GM12864 (cell line): ENCODE results near the gene PPM1H.

Experiments
- DNase-seq: peaks from one replicate; pipeline ENCODE4 v3.0.0-alpha.2; 2011; ENCODE audit warnings: low read depth
- H3K4me3 ChIP-seq: 2 replicates; pipeline ENCODE4 v1.5.1; 2011; ENCODE audit warnings: mild to moderate bottlenecking, low read depth, low read length, control low read depth
- TF ChIP-seq, protein P1 (sequence below): IDR thresholded peaks from 2 replicates; pipeline ENCODE4 v1.5.1; 2011; ENCODE audit warnings: low read depth, mild to moderate bottlenecking, moderate library complexity, low read length, control low read depth, inconsistent platforms; ENCODE audit errors: missing control alignments

PPM1H gene

DNA sequence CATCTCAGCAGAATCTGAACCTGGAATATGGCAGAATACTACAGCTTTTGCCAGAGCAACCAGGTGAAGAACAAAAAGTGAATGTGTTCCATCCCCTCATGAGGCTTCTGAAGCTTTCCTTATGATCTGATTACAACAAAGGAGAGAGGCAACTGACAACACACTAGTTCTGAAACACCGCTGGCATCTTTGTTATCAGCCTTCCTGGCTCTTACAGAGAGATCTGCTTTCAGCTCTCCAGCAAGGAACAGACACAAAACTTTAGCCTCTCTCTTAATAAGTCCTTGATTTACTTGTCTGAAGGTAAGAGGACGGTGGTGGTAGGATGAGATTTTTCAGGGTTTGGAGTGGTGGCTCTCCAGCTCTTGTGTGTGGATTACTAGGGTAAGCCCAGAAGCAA is 227.0 kb downstream of the PPM1H start:
- no peak overlapping the region for H3K4me3 ChIP-seq
- TF ChIP-seq, protein P1, sequence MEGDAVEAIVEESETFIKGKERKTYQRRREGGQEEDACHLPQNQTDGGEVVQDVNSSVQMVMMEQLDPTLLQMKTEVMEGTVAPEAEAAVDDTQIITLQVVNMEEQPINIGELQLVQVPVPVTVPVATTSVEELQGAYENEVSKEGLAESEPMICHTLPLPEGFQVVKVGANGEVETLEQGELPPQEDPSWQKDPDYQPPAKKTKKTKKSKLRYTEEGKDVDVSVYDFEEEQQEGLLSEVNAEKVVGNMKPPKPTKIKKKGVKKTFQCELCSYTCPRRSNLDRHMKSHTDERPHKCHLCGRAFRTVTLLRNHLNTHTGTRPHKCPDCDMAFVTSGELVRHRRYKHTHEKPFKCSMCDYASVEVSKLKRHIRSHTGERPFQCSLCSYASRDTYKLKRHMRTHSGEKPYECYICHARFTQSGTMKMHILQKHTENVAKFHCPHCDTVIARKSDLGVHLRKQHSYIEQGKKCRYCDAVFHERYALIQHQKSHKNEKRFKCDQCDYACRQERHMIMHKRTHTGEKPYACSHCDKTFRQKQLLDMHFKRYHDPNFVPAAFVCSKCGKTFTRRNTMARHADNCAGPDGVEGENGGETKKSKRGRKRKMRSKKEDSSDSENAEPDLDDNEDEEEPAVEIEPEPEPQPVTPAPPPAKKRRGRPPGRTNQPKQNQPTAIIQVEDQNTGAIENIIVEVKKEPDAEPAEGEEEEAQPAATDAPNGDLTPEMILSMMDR, result no peak
- DNase-seq, result no peak

DNA sequence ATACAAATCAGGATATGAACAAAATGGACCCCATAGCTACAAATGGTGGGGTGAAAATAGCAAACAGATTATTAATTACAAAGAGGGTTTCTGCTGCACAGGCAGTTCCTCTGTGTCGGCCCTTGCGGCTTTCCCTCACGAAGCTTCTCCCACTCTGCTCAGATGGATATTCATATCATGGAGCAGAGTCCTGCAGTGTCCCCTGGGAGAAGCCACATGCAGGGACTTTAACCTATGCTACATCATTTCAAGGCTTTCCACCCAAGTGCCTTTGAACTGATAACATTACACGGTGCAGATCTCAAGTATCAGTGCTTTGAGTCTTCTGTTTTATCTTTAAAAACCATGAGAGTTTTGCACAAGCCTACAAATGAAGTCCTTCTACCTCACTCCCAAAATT is 229.1 kb downstream of the PPM1H start:
- TF ChIP-seq, protein P1, result no peak
- H3K4me3 ChIP-seq, result no peak overlapping the region
- DNase-seq, result no peak

GRCh38 chr12:62703011-62703380 is 232.0 kb downstream of the PPM1H start:
- DNase-seq, result no peak

DNA sequence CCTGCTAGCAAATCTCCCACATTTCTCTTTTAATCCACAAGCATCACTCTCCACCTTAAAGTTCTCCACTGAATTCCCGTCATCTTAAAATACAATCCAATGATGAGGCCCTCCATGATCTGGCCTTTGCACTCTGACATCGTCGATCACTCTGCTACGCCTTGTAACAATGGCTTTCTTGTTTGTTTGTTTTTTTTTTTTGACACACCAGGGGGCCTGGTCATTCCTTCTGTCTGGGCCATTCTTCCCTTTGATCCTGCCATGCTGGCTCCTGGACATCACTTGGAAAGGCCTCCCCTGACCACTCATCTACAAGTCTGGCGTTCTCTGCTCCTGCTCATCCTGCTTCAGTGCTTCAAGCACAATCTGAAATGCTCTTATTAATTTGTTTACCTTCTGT is 233.5 kb downstream of the PPM1H start:
- no peak for DNase-seq
- no peak overlapping the region for H3K4me3 ChIP-seq
- TF ChIP-seq, protein P1, result no peak

More at GRCh38 chr12:62703011-62703380, 232.0 kb downstream of the PPM1H start:
- no peak overlapping the region for H3K4me3 ChIP-seq
- TF ChIP-seq, protein P1, result no peak

DNA sequence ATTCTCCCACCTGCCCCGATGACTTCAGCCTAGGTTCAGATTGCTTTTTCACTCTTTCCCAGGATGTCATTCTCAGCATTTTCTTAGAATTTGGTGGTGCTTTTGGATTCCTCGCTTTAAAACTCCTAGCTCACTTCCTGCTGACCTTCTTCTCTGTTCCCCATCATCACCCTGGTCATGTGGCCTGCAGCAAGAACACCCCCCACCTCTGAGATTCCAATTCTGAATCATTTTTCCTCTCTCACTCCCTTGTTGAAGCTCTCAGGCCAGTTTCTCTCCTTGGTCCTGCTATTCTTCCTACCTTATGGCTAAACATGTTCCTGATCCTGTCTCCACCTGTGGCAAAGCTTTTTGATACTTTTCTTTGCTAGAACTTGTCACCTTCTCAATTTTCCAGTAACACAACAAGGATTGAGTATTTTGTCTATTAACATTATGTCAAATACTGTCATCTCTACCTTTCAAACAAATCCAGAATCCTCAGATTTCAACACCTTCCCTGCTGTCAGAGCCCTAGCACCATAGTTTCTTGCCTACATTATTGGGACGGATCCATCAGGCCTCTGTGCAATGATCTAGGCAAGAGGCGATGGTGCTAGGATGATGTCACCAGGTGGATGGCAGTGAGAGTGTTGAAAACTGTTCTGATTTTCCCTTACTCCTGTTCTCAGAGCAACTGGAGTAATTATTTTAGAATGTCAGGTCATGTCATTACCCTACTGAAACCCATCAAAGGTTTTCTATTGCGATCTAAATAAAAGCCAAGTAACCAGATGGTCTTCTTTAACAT is 234.7 kb downstream of the PPM1H start:
- DNase-seq, result no peak
- H3K4me3 ChIP-seq, result no peak overlapping the region
- TF ChIP-seq, protein P1, result no peak

GRCh38 chr12:62698701-62699101 is 236.2 kb downstream of the PPM1H start:
- no peak for DNase-seq
- TF ChIP-seq, protein P1, result no peak
- no peak overlapping the region for H3K4me3 ChIP-seq

DNA sequence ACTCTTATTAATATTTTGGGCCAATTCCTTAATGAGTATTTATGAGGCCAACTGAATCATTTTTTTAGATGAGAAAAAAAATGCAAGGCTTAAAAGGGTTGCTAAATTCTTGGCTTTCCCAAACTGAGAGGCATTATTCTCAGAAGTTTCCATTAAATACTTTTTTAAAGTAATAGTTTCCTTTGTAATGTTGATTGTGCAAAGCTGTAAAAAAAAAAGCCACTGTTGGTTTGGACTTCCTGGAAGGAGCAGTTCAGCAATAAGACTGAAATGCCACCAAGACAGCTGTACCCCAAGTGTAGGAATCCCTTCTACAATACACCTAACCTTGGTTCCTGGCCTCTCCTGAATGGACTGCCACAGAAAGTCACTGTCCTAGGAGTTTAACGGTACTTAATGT is 237.1 kb downstream of the PPM1H start:
- no peak for DNase-seq
- TF ChIP-seq, protein P1, result no peak

More for the DNA sequence above, 237.1 kb downstream of the PPM1H start:
- no peak overlapping the region for H3K4me3 ChIP-seq
